Measurements from ENCODE around the gene CNN3. TPM values are rescaled to one million over a fixed set of nuclear protein-coding genes. Genes with fewer than 3 reads are reported as not detected.

The CNN3 gene
- total RNA-seq, 2 experiments from 2014 or later, result 12.8 to 12.9 TPM

- CTCF ChIA-PET, result interaction anchor here (0.6 to 2.3 kb wide), 2 partner anchors 9 to 170 kb away, joined by 3 to 9 read pairs; no protein-coding TSS in a partner anchor
- ATAC-seq (no peak), DNase-seq (no peak)
- no peak overlapping the region for H3K27ac Mint-ChIP-seq
- peaks cover 10% of the 10 kb centered on the region for H3K4me1 Mint-ChIP-seq (ENCODE audit: low read depth)
- no peaks in the 10 kb centered on the region for H3K9me3 Mint-ChIP-seq
- POLR2A ChIA-PET, result interaction anchor here (1.0 kb wide), 1 partner anchor 13 kb away, joined by 3 read pairs; no protein-coding TSS in a partner anchor
- no peaks in the 10 kb centered on the region for H3K27me3 Mint-ChIP-seq
- no peak overlapping the region for H3K4me3 Mint-ChIP-seq
- no peaks in the 10 kb centered on the region for H3K36me3 Mint-ChIP-seq (ENCODE audit: low read depth)
- intact Hi-C loops (cut with micrococcal nuclease), result no loop called here
- TF ChIP-seq CTCF (IDR thresholded peaks at IDR 0.05), result no peak
Measured at GRCh38 chr1:94873520-94874351, 53.2 kb downstream of the CNN3 start.

- Mint-ChIP-seq H3K27me3 (no peaks in the 10 kb centered on the region), H3K27ac (no peak overlapping the region), H3K9me3 (no peaks in the 10 kb centered on the region), H3K36me3 (ENCODE audit: low read depth) (no peaks in the 10 kb centered on the region), H3K4me1 (ENCODE audit: low read depth) (peaks cover 10% of the 10 kb centered on the region), H3K4me3 (no peak overlapping the region)
- ATAC-seq (no peak), DNase-seq (no peak)
- POLR2A ChIA-PET, result interaction anchor here (1.0 kb wide), 1 partner anchor 14 kb away, joined by 3 read pairs; no protein-coding TSS in a partner anchor
- intact Hi-C loops (cut with micrococcal nuclease), result no loop called here
- CTCF ChIA-PET, result interaction anchor here (2.3 kb wide), 1 partner anchor 170 kb away, joined by 9 read pairs; no protein-coding TSS in a partner anchor
- no peak for TF ChIP-seq CTCF (IDR thresholded peaks at IDR 0.05)
Measured at GRCh38 chr1:94872771-94873495, 54.0 kb downstream of the CNN3 start.

GRCh38 chr1:94871031-94871430 lies 55.9 kb downstream of the CNN3 start:
- POLR2A ChIA-PET, result no interaction called here
- CTCF ChIA-PET, result interaction anchor here (2.7 kb wide), 1 partner anchor 16 kb away, joined by 19 read pairs; no protein-coding TSS in a partner anchor
- no peak overlapping the region for H3K4me3 Mint-ChIP-seq
- no peak overlapping the region for H3K27ac Mint-ChIP-seq
- H3K36me3 Mint-ChIP-seq (ENCODE audit: low read depth), result no peaks in the 10 kb centered on the region
- peaks cover 7% of the 10 kb centered on the region for H3K4me1 Mint-ChIP-seq (ENCODE audit: low read depth)
- DNase-seq (no peak), ATAC-seq (no peak)
- intact Hi-C loops (cut with micrococcal nuclease), result loop anchor here (2.0 kb wide), 1 partner anchor 30 kb away; no protein-coding TSS in a partner anchor
- no peaks in the 10 kb centered on the region for H3K27me3 Mint-ChIP-seq
- no peak for TF ChIP-seq CTCF (IDR thresholded peaks at IDR 0.05)
- no peaks in the 10 kb centered on the region for H3K9me3 Mint-ChIP-seq

- H3K36me3 Mint-ChIP-seq (ENCODE audit: low read depth), result no peaks in the 10 kb centered on the region
- H3K27me3 Mint-ChIP-seq, result no peaks in the 10 kb centered on the region
- H3K9me3 Mint-ChIP-seq, result no peaks in the 10 kb centered on the region
- ChIA-PET POLR2A (interaction anchor here (0.7 kb wide), 1 partner anchor 12 kb away, joined by 3 read pairs; no protein-coding TSS in a partner anchor), CTCF (interaction anchor here (4.6 kb wide), 1 partner anchor 12 kb away, joined by 31 read pairs; no protein-coding TSS in a partner anchor)
- no peak overlapping the region for H3K27ac Mint-ChIP-seq
- intact Hi-C loops (cut with micrococcal nuclease), result no loop called here
- TF ChIP-seq CTCF (IDR thresholded peaks at IDR 0.05), result no peak
- no peak overlapping the region for H3K4me3 Mint-ChIP-seq
- DNase-seq, result no peak
- no peaks in the 10 kb centered on the region for H3K4me1 Mint-ChIP-seq (ENCODE audit: low read depth)
- ATAC-seq, result no peak
Measured at GRCh38 chr1:94866164-94866807, 60.6 kb downstream of the CNN3 start.

All from activated CD8-positive, alpha-beta T cell treated with anti-CD3 and anti-CD28 coated beads for 36 hours (primary cell).